ENCODE results near the gene DGAT2.

Gene DGAT2

DNA sequence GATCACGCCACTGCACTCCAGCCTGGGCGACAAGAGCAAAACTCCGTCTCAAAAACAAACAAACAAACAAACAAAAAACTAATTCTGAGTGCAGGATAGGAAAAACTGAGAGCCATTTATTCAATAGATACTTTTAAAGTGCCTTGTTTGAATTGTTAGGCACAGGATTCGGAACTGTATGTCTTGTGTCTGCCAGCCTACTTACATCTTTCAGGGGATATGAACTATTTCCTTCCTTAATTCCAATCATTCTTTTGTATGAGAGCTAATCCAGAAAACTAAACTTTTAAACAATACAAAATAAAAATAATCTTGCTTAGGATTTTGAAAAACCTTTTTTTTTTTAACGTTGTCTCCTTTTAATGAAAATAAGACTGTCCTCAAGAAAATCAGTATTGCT, 59.0 kb downstream of the DGAT2 start:
- DNase-seq (ENCODE audit: low spot score): no peak

DNA sequence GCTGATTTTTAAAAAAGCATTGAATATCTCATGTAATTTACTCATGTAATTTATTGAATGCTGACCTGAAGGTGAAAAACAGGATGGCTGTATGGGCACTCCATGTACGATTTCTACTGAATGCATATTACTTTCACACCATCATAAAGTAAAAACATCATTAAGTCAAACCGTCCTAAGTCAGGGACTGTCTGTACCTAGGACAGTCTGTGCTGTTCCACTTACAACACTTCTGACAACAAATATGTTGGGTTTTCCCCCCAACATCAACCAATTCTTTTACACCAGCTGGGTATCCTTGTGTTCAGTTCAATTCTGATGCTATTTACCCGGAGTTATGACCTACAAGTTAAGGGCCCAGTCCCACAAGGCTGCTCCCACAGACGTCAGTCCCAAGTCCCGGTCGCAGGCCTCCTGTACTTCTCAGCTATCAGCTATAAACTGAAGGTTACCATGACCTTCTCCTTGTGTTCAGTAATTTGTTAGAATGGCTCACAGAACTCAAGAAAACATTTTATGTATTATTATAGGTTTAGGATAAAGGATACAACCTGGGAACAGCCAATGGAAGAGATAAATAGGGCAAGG, 63.4 kb downstream of the DGAT2 start:
- DNase-seq (ENCODE audit: low spot score): no peak

DNA sequence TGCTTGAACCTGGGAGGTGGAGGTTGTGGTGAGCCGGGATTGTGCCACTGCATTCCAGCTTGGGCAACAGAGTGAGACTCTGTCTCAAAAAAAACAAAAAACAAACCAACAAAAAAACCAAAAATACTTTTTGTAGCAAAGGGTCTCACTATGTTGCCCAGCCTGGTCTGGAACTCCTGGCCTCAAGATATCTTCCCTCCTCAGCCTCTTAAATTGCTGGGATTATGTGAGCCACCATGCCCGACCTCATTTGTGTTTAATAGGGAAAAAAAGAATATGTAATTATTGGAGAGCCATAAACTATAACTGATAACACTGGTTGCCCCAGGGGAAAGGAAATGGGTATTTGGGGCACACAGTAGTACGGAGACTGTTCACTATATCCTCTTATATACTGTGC, 66.2 kb downstream of the DGAT2 start:
- DNase-seq (ENCODE audit: low spot score): no peak

GRCh38 chr11:75836417-75836816, 67.8 kb downstream of the DGAT2 start:
- no peak for DNase-seq (ENCODE audit: low spot score)

DNA sequence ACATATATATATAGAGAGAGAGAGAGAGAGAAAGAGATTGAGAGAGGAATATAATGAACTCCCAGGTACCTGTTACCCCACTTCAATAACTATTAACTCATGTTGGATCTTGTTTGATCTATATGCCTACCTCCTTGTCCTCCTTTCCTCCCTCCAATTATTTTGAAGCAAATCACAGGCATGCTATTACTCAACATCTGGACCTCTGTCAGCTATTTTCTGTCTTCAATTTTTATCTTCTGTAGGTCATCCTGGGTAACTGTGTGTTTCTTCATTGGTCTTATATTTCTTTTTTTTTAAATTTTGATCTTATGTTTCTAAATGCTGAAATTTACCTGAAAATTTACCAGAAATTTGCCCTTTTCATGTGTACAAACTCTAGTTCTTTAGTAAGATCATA, 71.3 kb downstream of the DGAT2 start:
- DNase-seq (ENCODE audit: low spot score): peak; percentile 27

GRCh38 chr11:75840522-75840921, 71.9 kb downstream of the DGAT2 start:
- DNase-seq (ENCODE audit: low spot score): no peak

DNA sequence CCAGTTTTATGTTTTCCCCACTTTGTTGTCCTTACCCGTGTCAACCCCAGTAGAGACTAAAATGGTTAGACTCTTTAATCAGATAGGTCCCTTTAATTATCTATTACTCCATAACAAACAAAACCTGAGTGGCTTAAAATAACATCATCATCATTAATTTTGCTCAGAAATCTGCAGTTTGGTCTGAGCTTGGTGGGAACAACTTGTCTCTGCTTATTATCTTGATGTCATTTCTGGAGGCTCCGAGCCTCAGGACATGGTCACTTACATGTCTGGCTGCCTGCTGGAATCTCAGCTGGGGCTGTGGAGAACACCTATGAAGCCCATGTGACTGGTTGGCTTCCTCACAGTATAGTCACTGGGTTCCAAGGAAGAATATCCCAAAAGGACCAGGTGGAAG, 73.2 kb downstream of the DGAT2 start:
- no peak for DNase-seq (ENCODE audit: low spot score)

DNA sequence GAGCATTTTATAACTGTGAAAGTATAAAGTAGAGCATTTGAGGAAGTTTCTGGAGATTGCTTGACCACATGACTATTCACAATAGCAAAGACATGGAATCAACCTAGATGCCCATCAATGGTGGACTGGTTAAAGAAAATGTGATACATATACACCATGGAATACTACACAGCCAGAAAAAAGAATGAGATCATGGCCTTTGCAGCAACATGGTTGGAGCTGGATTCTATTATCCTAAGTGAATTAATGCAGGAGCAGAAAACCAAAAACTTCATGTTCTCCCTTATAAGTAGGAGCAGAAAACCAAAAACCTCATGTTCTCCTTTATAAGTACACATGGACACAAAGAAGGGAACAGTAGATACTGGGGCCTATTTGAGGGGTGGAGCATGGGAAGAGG, 76.7 kb downstream of the DGAT2 start:
- no peak for DNase-seq (ENCODE audit: low spot score)

- DNase-seq (ENCODE audit: low spot score): no peak
Observed at GRCh38 chr11:75849894-75850293, 81.3 kb downstream of the DGAT2 start.

- peak; percentile 8 for DNase-seq (ENCODE audit: low spot score)
Observed at GRCh38 chr11:75850787-75851186, 82.2 kb downstream of the DGAT2 start.
